Neural cell (in vitro differentiated cells): ENCODE results near the gene NCDN.
A peak's percentile ranks its signal among the peaks of the same experiment; 100 is the strongest.

Source experiments
- EP300 ChIP-seq: fragments of 450-650 bp; conservative IDR thresholded peaks from 2 replicates; pipeline ENCODE4 v1.6.1; 2014; ENCODE audit warnings: antibody characterized with exemption, mild to moderate bottlenecking, moderate library complexity; ENCODE audit not compliant: poor library complexity, severe bottlenecking
- EZH2 ChIP-seq: fragments of 200-600, 300-800 bp; shearing (Covaris generic), sonication (generic); IDR thresholded peaks from 2 replicates; pipeline ENCODE4 v1.6.1; 2014; ENCODE audit warnings: antibody characterized with exemption, low read length, borderline replicate concordance, mild to moderate bottlenecking; ENCODE audit not compliant: insufficient read depth, poor library complexity, severe bottlenecking
- POLR2AphosphoS5 ChIP-seq: IDR thresholded peaks from 2 replicates; pipeline ENCODE4 v1.6.1; 2012
- RAD21 ChIP-seq: fragments of 450-650 bp; conservative IDR thresholded peaks from 2 replicates; pipeline ENCODE4 v1.6.1; 2014; ENCODE audit warnings: antibody characterized with exemption, mild to moderate bottlenecking, moderate library complexity
- SMC3 ChIP-seq: fragments of 450-650 bp; conservative IDR thresholded peaks from 2 replicates; pipeline ENCODE4 v1.6.1; 2014; ENCODE audit warnings: antibody characterized with exemption, mild to moderate bottlenecking, moderate library complexity; ENCODE audit not compliant: poor library complexity
- TAF1 ChIP-seq: IDR thresholded peaks from 2 replicates; pipeline ENCODE4 v1.6.1; 2012; ENCODE audit warnings: low read depth
- TF ChIP-seq, protein P1 (sequence below): fragments of 450-650 bp; IDR thresholded peaks from 2 replicates; pipeline ENCODE4 v1.5.1; 2014; ENCODE audit warnings: antibody characterized with exemption, mild to moderate bottlenecking, moderate library complexity; ENCODE audit not compliant: poor library complexity, severe bottlenecking
- TF ChIP-seq, protein P2 (sequence below): IDR thresholded peaks from 2 replicates; pipeline ENCODE4 v1.6.1; 2012; ENCODE audit warnings: borderline replicate concordance

DNA sequence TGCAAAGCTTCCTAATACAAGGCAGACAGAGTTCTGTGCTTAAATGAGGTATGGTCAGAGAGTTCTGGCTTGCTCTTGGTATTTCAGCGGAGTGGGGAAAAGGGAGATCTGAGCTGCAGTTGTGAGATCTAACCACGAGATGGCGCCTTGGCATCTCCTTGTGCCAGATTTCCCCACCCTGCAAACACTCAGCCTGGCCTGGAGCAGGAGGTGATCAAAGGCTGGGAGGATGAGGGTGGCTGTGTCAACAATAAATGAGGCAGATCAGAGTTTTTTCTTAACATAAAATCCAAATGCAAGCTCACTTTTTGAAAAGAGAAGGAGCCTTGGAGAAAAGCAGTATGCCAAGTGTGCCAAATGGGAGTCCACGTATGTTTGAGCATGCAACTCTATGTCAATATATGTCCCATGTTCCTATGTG is 11.4 kb downstream of the NCDN start:
- TF ChIP-seq POLR2AphosphoS5 = no peak
- TF ChIP-seq, protein P1, sequence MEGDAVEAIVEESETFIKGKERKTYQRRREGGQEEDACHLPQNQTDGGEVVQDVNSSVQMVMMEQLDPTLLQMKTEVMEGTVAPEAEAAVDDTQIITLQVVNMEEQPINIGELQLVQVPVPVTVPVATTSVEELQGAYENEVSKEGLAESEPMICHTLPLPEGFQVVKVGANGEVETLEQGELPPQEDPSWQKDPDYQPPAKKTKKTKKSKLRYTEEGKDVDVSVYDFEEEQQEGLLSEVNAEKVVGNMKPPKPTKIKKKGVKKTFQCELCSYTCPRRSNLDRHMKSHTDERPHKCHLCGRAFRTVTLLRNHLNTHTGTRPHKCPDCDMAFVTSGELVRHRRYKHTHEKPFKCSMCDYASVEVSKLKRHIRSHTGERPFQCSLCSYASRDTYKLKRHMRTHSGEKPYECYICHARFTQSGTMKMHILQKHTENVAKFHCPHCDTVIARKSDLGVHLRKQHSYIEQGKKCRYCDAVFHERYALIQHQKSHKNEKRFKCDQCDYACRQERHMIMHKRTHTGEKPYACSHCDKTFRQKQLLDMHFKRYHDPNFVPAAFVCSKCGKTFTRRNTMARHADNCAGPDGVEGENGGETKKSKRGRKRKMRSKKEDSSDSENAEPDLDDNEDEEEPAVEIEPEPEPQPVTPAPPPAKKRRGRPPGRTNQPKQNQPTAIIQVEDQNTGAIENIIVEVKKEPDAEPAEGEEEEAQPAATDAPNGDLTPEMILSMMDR = peak; percentile 91
- no peak for TF ChIP-seq EP300
- TF ChIP-seq, protein P2, sequence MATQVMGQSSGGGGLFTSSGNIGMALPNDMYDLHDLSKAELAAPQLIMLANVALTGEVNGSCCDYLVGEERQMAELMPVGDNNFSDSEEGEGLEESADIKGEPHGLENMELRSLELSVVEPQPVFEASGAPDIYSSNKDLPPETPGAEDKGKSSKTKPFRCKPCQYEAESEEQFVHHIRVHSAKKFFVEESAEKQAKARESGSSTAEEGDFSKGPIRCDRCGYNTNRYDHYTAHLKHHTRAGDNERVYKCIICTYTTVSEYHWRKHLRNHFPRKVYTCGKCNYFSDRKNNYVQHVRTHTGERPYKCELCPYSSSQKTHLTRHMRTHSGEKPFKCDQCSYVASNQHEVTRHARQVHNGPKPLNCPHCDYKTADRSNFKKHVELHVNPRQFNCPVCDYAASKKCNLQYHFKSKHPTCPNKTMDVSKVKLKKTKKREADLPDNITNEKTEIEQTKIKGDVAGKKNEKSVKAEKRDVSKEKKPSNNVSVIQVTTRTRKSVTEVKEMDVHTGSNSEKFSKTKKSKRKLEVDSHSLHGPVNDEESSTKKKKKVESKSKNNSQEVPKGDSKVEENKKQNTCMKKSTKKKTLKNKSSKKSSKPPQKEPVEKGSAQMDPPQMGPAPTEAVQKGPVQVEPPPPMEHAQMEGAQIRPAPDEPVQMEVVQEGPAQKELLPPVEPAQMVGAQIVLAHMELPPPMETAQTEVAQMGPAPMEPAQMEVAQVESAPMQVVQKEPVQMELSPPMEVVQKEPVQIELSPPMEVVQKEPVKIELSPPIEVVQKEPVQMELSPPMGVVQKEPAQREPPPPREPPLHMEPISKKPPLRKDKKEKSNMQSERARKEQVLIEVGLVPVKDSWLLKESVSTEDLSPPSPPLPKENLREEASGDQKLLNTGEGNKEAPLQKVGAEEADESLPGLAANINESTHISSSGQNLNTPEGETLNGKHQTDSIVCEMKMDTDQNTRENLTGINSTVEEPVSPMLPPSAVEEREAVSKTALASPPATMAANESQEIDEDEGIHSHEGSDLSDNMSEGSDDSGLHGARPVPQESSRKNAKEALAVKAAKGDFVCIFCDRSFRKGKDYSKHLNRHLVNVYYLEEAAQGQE = no peak
- TF ChIP-seq SMC3 = peak; percentile 93
- TF ChIP-seq EZH2 = no peak
- TF ChIP-seq RAD21 = peak; percentile 88
- no peak for TF ChIP-seq TAF1
